GM13977 (cell line): ENCODE measurements around the gene HOXB6.

Experiments used
- DNase-seq: peaks from one replicate; pipeline ENCODE4 v3.0.0; 2012; ENCODE audit warnings: low spot score
- in situ Hi-C: fragments of 300-500 bp; cut with MboI; formaldehyde crosslinking; loops from one replicate; pipeline ENCODE4 v1.12.0; 2022; ENCODE audit warnings: low sequenced_read_pairs, low pct_unique_long_range_greater_than_20kb, mixed read lengths, inconsistent platforms; ENCODE audit not compliant: unreplicated experiment
- TF ChIP-seq, protein P1 (sequence below): IDR thresholded peaks from 2 replicates; pipeline ENCODE4 v1.5.1; 2012; ENCODE audit warnings: mild to moderate bottlenecking, control low read depth; ENCODE audit not compliant: insufficient read depth; ENCODE audit errors: extremely low read depth, missing control alignments

Gene HOXB6

DNA sequence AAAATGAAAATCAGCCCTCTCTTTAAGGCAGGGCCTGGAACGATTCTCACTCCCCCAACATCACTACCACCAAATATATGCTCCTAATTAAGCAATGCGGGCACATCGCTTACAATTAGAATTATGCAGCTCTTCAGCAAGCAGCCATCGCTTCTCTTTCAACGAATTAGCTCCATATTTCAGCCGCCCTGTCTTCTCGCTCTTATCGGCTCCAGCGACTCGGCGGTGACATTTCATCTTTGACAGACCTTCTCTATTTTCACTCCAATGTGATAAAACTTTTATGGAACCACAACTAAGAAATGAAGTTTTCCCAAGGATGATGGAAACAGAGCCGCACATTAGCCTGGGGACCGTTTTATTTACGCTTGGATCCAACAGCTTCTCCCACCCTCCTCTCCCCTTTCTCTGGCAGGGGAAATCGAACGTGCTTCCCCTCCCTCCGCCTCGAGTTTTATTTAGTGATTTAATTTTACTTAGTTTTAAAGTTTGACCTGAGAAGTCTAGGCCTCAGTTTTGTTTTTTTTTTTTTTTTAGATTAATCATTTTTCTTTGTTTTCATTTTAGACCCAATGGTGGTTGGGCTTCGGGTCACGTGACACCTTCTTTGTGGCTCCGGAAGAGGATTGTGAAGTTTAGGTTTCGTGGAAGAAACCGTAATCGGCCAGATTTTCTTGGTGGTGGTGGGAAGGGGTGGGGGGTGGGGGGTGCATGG, 56.8 kb downstream of the HOXB6 start:
- TF ChIP-seq, protein P1, sequence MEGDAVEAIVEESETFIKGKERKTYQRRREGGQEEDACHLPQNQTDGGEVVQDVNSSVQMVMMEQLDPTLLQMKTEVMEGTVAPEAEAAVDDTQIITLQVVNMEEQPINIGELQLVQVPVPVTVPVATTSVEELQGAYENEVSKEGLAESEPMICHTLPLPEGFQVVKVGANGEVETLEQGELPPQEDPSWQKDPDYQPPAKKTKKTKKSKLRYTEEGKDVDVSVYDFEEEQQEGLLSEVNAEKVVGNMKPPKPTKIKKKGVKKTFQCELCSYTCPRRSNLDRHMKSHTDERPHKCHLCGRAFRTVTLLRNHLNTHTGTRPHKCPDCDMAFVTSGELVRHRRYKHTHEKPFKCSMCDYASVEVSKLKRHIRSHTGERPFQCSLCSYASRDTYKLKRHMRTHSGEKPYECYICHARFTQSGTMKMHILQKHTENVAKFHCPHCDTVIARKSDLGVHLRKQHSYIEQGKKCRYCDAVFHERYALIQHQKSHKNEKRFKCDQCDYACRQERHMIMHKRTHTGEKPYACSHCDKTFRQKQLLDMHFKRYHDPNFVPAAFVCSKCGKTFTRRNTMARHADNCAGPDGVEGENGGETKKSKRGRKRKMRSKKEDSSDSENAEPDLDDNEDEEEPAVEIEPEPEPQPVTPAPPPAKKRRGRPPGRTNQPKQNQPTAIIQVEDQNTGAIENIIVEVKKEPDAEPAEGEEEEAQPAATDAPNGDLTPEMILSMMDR, result no peak
- DNase-seq, result no peak
- in situ Hi-C loops, result no loop called here

DNA sequence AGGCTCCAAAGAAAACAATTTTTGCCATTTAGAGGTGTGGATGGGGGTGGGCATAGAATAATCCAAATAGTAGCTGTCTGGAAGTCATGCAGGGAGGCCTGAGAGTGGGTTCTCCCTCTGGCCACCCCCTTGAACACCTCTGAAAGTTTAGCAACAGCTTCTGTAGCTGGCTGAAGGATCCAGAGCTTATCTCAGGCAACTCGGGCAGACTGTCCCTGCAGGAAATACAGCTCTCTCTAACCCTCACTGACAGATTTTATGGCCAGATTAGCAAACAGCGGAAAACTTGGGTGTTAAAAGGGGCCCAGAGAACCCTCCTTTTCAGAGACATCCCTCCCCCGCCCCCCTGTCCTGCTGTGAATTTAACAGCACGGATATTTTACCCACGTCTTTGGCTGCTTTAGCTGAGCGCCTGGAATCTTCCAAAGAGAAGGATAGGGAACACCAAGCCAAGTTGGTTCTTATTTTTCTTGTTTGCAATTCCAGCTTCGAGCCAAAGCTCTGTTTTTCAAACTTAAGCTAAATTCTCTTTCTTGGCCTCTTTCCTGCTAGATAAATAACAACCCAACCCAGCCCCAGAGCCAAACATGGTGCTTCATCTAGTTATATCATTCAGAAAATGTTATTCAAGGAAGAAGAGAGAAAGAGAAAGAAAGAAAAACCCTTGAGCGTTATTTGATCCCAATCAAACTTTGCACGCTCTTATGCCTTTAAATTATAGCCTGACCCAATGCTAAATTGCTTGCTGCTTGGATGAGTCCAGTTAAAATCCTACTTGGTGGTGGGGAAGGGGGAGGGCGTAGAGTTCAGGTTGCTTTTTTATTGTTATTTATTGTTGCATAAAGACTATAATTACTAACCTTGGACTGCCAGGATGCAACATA, 57.6 kb downstream of the HOXB6 start:
- in situ Hi-C loops, result no loop called here
- TF ChIP-seq, protein P1, result no peak
- DNase-seq, result no peak

- TF ChIP-seq, protein P1, result no peak
- no peak for DNase-seq
- in situ Hi-C loops, result no loop called here
These were observed 58.5 kb downstream of the HOXB6 start for GRCh38 chr17:48546137-48546923.
